Mucosa of rectum (tissue), 2 donors: Measurements from ENCODE around the gene SIGLEC11.
A peak's percentile ranks its signal among the peaks of the same experiment; 100 is the strongest.

ENCODE experiments used
- H3K27ac ChIP-seq, 2 donors: one replicate each; pipeline ENCODE4 v1.7.0; 2013; ENCODE audit warnings: inconsistent platforms in 2 of 2, low read depth in 2 of 2, low read length in 2 of 2
- H3K27me3 ChIP-seq, 2 donors: one replicate each; pipeline ENCODE4 v1.7.0; 2013; ENCODE audit warnings: low read length in 2 of 2; ENCODE audit not compliant: control insufficient read depth in 2 of 2, insufficient read depth in 2 of 2
- H3K36me3 ChIP-seq, 2 donors: one replicate each; pipeline ENCODE4 v1.7.0; 2013; ENCODE audit warnings: low read length in 2 of 2; ENCODE audit not compliant: control insufficient read depth in 2 of 2, insufficient read depth in 2 of 2
- H3K4me1 ChIP-seq, 2 donors: one replicate each; pipeline ENCODE4 v1.7.0; 2013; ENCODE audit warnings: low read length in 2 of 2, mild to moderate bottlenecking in 1 of 2; ENCODE audit not compliant: control insufficient read depth in 2 of 2, insufficient read depth in 2 of 2
- H3K4me3 ChIP-seq, 2 donors: one replicate each; pipeline ENCODE4 v1.7.0; 2013; ENCODE audit warnings: low read length in 2 of 2
- H3K9ac ChIP-seq, 2 donors: one replicate each; pipeline ENCODE4 v1.7.0; 2013; ENCODE audit warnings: low read length in 2 of 2, low read depth in 1 of 2, mild to moderate bottlenecking in 1 of 2
- H3K9me3 ChIP-seq, 2 donors: one replicate each; pipeline ENCODE4 v1.7.0; 2013; ENCODE audit warnings: low read length in 2 of 2; ENCODE audit not compliant: control insufficient read depth in 2 of 2
- donor health status: healthy.
- donor health status: Normal muscosa, but diverticular disease.

The SIGLEC11 gene

DNA sequence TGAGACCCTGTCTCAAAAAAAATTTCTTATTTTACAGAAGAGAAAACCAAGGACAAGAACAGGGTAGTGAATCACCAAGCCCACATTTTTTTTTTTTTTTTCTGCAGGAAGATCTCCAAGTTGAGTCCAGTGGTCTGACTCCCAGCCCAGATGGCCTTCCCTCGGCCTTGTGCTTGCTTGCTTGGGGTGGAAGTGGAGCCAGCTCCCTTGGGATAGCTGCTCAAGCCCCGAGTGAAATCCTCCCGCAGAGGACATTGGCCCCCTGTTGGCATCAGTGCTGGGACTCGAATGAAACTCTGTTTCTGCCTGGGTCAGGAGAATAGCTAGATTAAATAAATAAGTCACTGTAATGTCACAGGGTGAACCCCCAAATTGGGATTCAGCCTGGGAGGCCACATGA lies 22.3 kb downstream of the SIGLEC11 start:
- H3K27ac ChIP-seq, result no peak overlapping the region

DNA sequence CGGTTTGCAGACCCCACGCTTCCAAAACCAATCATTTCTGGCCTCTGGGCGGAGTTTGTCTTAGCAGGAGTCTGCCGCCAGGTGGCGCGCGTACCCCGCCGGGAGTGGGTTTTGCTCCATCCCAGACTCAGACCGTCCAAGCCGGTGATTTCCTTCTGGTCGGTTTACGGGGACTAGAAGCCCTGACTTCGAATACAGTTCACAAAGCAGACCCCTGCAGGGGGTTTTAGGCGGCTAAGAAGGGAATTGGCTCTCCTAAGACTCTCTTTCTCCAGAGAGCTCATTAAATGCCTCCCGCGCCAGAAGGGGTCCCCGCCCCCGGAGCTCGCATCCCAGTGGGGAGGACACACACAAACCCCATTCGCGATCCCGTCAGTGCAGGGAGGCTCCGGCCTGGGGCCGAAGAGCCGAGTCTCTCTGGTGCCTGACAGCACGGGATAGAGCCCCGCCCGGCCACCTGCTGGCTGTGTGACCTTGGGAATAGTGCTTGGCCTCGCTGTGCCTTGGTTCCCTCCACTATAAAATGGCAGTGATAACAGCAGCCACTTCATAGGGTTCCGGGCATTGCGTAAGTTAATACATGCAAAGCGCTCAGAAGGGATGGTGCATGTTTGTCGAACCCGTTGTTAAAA lies 23.1 kb downstream of the SIGLEC11 start:
- Histone ChIP-seq H3K36me3 (peaks cover 0 to 1% of the 10 kb centered on the region in 2 donors), H3K27ac (no peak overlapping the region), H3K4me3 (peak overlapping the region; percentile 22 to 37), H3K4me1 (peaks cover 4% of the 10 kb centered on the region in 2 donors), H3K9me3 (no peaks in the 10 kb centered on the region), H3K27me3 (no peaks in the 10 kb centered on the region), H3K9ac (no peak overlapping the region)

More for the DNA sequence above, 22.3 kb downstream of the SIGLEC11 start:
- Histone ChIP-seq H3K4me1 (peaks cover 4% of the 10 kb centered on the region in 2 donors), H3K4me3 (no peak overlapping the region), H3K27me3 (no peaks in the 10 kb centered on the region), H3K9ac (no peak overlapping the region), H3K9me3 (no peaks in the 10 kb centered on the region), H3K36me3 (no peaks in the 10 kb centered on the region)

DNA sequence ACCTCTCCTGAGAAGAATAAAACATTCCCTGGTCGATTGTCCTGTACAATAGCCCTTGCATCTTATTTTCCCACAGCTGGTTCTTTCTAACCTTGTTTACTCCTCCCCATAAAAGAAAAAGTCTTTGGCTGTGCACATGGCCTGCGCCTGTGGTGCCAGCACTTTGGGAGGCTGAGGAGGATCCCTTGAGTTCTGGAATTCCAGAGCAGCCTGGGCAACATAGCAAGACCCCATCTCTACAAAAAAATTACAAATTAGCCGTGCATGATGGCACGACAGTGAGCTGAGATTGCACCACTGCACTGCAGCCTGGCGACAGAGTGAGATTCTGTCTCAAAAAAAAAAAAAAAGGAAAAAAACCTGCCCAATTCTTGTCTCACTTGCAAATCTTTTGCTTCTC lies 24.4 kb downstream of the SIGLEC11 start:
- H3K36me3 ChIP-seq, result peaks cover 0 to 4% of the 10 kb centered on the region in 2 donors
- H3K9ac ChIP-seq, result no peak overlapping the region

DNA sequence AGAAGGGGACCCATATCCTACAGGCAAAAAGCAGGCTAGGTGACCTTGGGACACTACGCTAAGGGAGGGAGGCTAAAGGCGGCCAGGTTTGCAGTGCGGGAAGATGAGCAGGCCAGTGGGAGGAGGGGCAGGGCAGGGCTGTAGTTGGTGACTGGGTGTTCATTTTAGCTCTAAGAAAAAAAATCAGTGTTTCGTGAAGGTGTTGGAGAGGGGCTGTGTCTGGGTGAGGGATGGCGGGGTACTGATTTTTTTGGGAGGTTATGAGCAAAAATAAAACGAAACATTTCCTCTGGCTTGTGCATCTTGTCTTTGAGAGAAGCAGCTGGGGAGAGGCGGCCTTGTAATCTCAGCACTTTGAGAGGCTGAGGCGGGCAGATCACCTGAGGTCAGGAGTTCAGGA lies 27.3 kb downstream of the SIGLEC11 start:
- no peak overlapping the region for H3K27ac ChIP-seq
- H3K27me3 ChIP-seq, result no peaks in the 10 kb centered on the region
- H3K9ac ChIP-seq, result no peak overlapping the region
- no peak overlapping the region for H3K4me3 ChIP-seq
- H3K4me1 ChIP-seq, result peaks cover 4 to 6% of the 10 kb centered on the region in 2 donors
- H3K36me3 ChIP-seq, result peaks cover 0 to 4% of the 10 kb centered on the region in 2 donors
- no peaks in the 10 kb centered on the region for H3K9me3 ChIP-seq

More for the DNA sequence above, 24.4 kb downstream of the SIGLEC11 start:
- Histone ChIP-seq H3K4me3 (no peak overlapping the region), H3K27me3 (no peaks in the 10 kb centered on the region), H3K27ac (no peak overlapping the region), H3K4me1 (peaks cover 4% of the 10 kb centered on the region in 2 donors), H3K9me3 (no peaks in the 10 kb centered on the region)

DNA sequence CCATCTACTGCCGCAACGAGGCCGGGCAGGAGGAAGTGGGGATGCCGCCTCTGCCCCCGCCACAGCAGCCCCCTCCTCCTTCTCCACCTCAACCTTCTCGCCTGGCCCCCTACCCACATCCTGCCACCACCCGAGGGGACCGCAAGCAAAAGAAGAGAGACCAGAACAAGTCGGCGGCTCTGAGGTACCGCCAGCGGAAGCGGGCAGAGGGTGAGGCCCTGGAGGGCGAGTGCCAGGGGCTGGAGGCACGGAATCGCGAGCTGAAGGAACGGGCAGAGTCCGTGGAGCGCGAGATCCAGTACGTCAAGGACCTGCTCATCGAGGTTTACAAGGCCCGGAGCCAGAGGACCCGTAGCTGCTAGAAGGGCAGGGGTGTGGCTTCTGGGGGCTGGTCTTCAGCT lies 28.2 kb downstream of the SIGLEC11 start:
- Histone ChIP-seq H3K9ac (no peak overlapping the region), H3K36me3 (peaks cover 0 to 5% of the 10 kb centered on the region in 2 donors), H3K4me3 (no peak overlapping the region), H3K9me3 (no peaks in the 10 kb centered on the region), H3K27ac (no peak overlapping the region), H3K27me3 (no peaks in the 10 kb centered on the region), H3K4me1 (peaks cover 3 to 10% of the 10 kb centered on the region in 2 donors)

DNA sequence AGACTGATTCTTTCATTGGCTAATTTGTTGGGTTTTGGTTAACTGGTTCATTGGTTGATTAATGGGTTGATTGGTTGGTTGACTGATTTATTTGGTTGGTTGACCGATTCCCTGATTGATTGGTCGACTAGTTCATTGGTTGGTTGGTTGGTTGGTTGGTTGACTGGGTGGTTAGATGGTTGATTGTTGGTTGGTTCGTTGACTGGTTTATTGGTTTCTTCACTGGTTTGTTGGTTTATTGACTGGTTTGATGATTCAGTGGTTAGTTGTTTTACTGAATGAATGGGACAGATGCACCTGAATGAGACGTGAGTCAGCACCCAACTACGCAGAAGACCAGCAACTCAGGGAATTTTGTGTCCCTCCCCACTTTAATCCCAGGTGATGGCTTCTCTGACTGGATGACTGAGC lies 28.9 kb downstream of the SIGLEC11 start:
- H3K9ac ChIP-seq, result no peak overlapping the region
- no peaks in the 10 kb centered on the region for H3K9me3 ChIP-seq
- no peak overlapping the region for H3K4me3 ChIP-seq
- no peak overlapping the region for H3K27ac ChIP-seq
- H3K36me3 ChIP-seq, result peaks cover 0 to 12% of the 10 kb centered on the region in 2 donors
- H3K27me3 ChIP-seq, result no peaks in the 10 kb centered on the region
- H3K4me1 ChIP-seq, result peaks cover 8 to 14% of the 10 kb centered on the region in 2 donors

DNA sequence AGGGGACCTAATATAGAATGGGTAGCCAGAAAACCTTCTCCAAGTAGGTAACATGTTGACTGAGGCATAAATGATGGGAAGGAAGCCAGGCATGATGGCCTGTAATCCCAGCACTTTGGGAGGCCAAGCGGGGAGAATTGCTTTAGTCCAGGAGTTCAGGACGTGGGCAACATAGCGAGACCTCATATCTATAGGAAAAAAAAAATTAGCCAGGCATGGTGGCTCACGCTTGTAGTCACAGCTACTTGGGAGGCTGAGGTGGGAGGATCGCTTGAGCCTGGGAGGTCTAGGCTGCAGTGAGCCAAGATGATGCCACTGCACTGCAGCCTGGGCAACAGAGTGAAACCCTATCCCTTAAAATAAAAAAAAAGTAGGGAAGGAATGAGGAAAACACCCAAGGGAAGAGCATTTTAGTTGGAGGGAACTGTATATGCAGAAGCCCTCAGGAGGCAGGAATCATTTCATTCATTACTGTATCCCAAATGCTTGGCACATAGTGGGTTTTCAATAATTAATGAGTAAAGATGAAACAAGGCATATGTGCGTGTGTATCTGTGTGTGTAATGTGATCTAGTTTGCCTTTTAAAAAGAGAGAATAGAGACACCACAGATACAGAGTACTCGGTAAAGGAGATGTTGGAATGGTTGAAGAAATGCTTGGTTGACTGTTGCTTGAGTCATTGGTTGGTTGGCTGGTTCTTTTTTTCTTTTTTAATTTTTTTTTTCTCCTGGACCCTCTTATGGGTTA lies 29.5 kb downstream of the SIGLEC11 start:
- Histone ChIP-seq H3K27ac (no peak overlapping the region), H3K9ac (no peak overlapping the region), H3K27me3 (no peaks in the 10 kb centered on the region), H3K9me3 (no peaks in the 10 kb centered on the region), H3K36me3 (peaks cover 0 to 17% of the 10 kb centered on the region in 2 donors), H3K4me3 (no peak overlapping the region), H3K4me1 (peaks cover 8 to 14% of the 10 kb centered on the region in 2 donors)

DNA sequence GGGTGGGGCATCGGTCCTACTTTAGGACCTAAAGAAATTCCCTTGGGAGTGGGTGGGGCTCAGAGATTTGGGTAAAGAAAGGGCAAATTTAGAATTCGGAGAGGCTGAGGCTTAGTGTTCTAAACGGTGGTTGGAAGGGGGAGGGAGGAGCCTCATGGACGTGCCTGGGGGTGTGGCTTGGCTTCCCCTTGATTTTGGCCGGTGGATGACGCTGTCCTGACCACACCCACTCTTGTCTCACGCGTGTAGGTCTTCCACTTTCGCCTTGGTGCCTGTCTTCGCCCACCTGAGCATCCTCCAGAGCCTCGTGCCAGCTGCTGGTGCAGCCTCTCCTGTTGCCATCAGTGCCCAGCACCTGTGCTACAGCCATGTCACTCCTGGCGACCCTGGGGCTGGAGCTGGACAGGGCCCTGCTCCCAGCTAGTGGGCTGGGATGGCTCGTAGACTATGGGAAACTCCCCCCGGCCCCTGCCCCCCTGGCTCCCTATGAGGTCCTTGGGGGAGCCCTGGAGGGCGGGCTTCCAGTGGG lies 30.4 kb downstream of the SIGLEC11 start:
- peak overlapping the region; percentile 11 to 90 for H3K4me3 ChIP-seq
- no peaks in the 10 kb centered on the region for H3K27me3 ChIP-seq
- H3K4me1 ChIP-seq, result peaks cover 8 to 14% of the 10 kb centered on the region in 2 donors
- no peak overlapping the region for H3K9ac ChIP-seq
- no peaks in the 10 kb centered on the region for H3K9me3 ChIP-seq
- H3K27ac ChIP-seq, result peak overlapping the region in 1 of 2 donors; percentile 97
- peaks cover 0 to 19% of the 10 kb centered on the region in 2 donors for H3K36me3 ChIP-seq

DNA sequence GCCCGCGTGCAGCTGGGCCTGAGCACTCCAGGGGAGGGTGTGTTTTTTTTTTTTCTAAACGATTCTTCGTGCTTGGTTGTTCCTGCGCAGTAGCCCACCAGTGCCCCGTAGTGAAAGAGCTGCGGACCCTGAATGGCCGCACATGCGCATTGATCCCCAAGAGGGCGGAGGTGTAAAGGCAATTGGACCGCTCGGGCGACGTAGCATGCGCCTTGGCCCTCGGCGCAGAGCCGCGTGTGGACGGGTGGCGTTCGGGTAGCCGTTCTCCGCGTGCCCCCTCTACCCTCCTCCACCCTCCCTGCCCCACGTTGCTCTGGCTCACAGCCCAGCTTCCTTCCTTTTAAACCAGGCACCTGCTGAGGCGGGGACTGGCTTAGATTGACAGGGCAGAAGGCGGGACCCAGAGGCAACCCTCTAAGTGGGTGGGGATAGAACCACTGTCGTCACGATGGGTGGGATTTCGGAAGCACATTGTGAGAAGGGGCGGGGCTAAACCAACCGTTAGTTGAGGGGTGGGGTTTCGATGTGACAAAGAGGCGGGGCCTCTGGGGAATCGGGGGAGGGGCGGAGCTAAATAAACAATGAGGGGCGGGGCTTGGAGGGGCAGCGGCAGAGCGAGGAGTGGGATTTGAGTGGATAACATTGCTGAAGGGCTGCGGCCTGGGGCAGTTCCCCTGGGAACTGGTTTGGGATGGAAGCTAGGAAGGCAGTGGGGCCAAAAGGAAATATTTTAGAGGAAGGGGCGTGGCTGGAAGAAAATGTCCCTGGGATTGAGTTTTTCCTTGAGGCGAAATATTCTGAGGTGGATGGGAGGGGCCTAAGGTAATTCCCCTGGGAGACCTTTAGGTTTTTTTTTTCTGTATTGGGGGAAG lies 31.1 kb downstream of the SIGLEC11 start:
- peak overlapping the region; percentile 93 to 97 for H3K27ac ChIP-seq
- H3K9me3 ChIP-seq, result no peaks in the 10 kb centered on the region
- H3K36me3 ChIP-seq, result peaks cover 0 to 21% of the 10 kb centered on the region in 2 donors
- H3K4me1 ChIP-seq, result peaks cover 8 to 14% of the 10 kb centered on the region in 2 donors
- no peaks in the 10 kb centered on the region for H3K27me3 ChIP-seq
- peak overlapping the region; percentile 87 to 90 for H3K9ac ChIP-seq
- H3K4me3 ChIP-seq, result peak overlapping the region; percentile 90 to 96
